Jurkat, Clone E6-1 (cell line): Measurements from ENCODE around the gene ZFAND2A. TPM values are rescaled to one million over a fixed set of nuclear protein-coding genes. Genes with fewer than 3 reads are reported as not detected.
A peak's percentile ranks its signal among the peaks of the same experiment; 100 is the strongest.
"Not testable (repeated sequence)": the region's sequence is repeated elsewhere in the genome, so short reads cannot be mapped to it uniquely, and the experiment has no call there.

Source experiments
- DNase-seq: peaks from one replicate; pipeline ENCODE4 v3.0.0-alpha.2; 2011; ENCODE audit warnings: low read depth, low spot score
- H3K4me3 ChIP-seq: 2 replicates; pipeline ENCODE4 v1.5.1; 2011; ENCODE audit warnings: mild to moderate bottlenecking, low read length, control low read depth, moderate library complexity
- polyA plus RNA-seq: library from polyadenylated mRNA; unstranded; fragments of >200 nt; gene quantifications from one replicate; pipeline ENCODE4 v1.2.1, GENCODE V29; 2012; ENCODE audit warnings: missing spikeins; ENCODE audit not compliant: insufficient read length, insufficient read depth

ZFAND2A gene, protein sequence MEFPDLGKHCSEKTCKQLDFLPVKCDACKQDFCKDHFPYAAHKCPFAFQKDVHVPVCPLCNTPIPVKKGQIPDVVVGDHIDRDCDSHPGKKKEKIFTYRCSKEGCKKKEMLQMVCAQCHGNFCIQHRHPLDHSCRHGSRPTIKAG
- polyA plus RNA-seq, result 47.6 TPM

DNA sequence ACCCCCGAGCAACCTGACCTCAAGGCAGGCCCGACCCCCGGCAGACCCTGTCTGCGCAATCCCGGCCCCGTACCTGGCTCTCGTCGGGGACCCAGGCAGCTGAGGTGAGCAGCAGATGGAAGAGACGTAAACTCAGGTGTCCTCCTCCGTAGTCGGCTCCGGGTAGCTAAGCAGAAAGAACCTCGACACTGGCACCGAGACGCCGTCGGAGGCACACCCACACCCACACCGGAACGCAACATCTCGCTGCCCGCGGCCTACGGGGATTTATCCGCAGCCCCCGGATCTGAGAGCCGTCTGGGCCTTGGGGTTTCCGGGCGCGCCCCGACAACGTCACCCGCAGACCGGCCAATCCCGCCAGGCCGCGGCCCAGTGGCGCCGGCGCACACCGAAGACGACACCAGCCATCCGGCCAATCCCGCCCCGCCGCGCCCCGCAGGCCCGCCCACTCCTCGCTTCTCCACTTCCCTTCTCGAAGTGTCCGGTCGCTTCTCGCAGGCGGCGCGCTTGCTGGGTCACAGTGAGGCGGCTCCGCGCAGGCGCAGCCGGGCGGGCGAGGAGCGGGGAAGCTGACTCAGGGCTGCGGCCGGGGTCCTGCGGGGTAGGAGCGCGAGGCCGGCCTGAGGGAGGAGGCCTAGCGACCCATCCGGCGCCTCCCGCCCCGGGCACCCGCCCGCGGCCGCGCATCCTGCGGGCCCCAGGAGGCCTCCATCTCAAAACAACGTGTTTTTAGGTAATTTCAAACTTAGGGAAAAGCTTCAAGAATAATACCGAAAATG, at the start of gene ZFAND2A:
Gene ZFAND2A, minus strand, starts transcription at position 306 of the 779 bp plus-strand sequence. CDS start 1,984 bp downstream, outside the sequence.
- peak within 1 kb of the TSS; percentile 98 for H3K4me3 ChIP-seq
- peak; percentile 90 for DNase-seq

DNA sequence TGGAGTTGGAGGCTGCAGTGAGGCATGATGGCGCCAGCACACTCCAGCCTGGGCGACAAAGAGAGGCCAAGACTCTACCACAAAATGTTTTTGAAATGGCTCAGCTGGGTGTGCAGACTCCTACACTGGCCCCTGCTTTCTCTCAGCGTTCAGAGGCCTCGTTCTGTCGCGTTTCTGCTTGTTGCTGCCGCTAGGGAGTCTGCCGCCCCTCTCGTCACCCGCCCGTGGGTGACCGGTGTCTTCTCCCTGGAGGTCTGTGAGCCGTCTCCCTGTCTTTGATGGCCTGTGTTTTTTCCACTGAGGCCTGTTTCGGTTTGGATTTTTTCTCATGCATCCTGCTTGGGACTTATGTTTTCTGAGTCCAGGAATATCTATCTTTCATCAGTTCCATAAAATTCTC, 49.1 kb upstream of the ZFAND2A start:
- H3K4me3 ChIP-seq, result no peak overlapping the region
- no peak for DNase-seq

DNA sequence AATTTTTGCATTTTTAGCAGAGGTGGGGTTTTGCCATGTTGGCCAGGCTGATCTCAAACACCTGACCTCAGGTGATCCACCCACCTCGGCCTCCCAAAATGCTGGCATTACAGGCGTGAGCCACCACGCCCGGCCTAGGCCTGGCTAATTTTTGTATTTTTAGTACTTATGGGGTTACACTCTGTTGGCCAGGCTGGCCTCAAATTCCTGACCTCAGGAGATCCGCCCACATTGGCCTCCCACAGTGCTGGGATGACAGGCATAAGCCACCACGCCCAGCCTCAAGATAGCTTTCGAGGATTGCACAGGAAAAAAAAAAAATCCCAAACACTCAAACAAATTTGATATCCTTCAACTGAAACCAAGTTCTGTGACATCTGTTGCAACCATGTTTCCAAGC, 45.7 kb upstream of the ZFAND2A start:
- H3K4me3 ChIP-seq, result not testable (repeated sequence)

DNA sequence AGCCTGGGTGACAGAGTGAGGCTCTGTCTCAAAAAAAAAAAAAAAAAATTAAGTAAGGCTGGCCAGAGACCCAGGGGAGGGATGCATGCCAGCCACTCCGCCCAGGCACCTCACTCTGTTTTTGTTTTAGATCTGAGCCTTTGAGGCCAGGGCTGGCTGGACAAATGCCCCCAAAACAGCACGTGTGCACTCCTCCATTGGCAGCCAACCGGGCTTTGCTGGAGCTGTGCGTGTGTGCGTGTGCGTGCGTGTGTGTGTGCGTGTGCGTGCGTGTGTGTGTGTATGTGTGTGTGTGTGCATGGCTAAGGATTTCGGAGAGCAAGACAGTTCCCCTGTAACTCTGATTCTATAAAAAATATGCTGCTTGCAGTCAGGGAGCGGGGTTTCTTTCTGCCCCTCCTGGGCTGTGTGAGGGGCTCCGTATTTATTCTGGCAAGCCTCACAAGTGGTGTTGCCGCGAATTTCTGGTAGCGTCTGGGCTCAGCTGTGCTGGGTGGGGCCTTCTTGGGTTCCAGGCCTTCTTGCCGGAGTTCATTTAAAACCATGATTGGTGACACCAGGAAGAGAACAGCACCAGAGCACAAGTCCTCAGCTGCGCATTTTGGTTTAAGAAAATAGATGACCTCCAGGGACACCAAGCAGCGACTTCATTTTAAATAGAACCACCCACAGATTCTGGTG, 44.6 kb upstream of the ZFAND2A start:
- no peak overlapping the region for H3K4me3 ChIP-seq
- no peak for DNase-seq

More for the DNA sequence above, 45.7 kb upstream of the ZFAND2A start:
- not testable (repeated sequence) for DNase-seq

DNA sequence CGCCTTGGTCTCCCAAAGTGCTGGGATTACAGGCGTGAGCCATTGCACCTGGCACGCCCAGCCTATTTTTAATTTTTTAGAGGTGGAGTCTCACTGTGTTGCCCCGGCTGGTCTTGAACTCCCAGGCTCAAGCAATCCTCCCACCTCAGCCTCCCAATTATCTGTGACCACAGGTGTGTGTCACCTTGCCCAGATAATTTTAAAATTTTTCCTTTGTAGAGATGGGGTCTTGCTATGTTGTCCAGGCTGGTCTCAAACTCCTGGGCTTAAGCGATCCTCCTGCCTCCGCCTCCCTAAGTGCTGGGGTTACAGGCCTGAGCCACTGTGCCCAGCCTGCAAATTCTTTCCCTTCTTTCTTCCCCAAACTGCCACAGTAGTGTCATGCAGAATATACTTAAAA, 42.9 kb upstream of the ZFAND2A start:
- DNase-seq, H3K4me3 ChIP-seq: not testable (repeated sequence)

DNA sequence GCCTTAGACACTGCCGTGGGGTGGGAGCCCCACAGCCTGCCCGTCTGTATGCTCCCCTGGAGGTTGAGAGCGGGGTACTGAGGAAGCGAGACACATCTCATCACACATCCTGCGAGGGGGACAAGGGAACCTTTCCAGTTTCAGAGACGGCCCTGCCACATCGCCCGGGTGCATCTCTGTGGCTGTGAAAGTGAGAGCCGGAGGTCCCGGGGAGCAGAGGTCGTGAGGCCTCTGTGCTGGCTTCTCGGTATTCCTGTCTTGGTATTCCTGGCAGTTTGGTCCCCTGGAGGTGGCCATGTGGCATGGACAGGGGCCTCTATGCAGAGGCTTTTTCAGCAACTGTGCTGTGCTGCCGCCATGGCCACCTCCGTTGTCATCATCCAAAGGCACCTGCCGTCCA, 41.9 kb upstream of the ZFAND2A start:
- no peak overlapping the region for H3K4me3 ChIP-seq
- DNase-seq, result no peak

DNA sequence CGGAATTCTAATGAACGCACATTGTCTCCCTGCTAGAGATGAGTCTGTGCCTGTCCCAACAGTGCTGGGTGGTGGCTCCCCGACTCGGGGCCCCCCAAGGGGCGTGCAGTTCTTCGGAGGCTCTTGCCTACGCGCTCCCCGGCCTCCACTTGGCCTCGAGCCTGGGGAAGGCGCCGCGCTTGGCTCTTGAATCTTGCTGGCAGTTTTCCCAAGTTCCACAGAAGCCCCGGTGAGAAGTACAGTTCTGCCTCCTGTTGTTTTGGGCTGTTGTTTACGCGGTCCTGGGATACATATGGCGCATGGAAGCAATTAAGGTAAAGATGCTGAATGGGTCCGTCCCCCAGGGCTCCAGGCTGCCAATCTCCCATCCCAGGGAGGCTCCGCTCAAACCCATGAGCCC, 40.0 kb upstream of the ZFAND2A start:
- no peak overlapping the region for H3K4me3 ChIP-seq
- DNase-seq, result no peak

DNA sequence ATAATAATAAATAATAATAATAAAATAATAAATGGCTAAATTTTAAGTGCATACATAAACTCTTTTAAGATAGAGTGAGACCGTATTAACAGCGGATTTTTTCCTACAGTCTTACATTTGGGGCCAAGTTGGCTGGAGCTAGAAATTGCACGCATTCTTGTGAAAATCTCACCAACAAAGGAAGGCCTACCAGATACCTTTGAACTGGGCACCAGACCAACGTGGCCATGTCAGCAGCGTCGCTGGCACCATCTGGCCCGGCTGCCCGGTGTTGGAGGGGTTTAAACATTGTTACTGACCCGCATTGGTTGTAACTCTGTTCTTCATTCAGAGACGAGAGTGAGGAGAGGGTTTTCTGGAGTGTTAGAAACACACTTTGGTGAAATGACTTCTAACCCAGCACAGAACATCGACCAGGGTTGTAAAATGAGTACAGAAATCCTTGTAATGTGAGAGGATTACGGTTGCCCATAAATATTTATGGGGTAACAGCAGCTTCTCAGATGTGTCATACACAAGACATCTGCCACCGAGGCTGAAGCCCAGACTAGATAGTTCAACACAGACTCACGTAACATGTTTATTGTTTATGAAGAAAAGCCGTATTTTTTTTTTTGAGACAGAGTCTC, 38.1 kb upstream of the ZFAND2A start:
- no peak overlapping the region for H3K4me3 ChIP-seq
- no peak for DNase-seq

DNA sequence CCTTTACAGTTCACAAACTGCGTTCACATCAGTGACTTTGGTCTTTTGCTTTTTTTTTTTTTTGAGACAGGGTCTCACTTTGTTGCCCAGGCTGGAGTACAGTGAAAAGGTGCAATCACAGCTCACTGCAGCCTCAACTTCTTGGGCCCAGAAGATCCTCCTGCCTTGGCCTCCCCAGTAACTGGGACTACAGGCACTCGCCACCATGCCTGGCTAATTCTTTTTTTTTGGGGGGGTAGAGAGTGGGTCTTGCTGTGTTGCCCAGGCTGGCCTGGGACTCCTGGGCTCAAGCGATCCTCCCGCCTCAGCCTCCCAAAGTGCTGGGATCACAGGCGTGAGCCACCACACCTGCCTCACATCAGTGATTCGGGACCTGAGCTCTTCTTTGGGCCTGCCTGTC, 37.0 kb upstream of the ZFAND2A start:
- H3K4me3 ChIP-seq, result no peak overlapping the region
- DNase-seq, result no peak

DNA sequence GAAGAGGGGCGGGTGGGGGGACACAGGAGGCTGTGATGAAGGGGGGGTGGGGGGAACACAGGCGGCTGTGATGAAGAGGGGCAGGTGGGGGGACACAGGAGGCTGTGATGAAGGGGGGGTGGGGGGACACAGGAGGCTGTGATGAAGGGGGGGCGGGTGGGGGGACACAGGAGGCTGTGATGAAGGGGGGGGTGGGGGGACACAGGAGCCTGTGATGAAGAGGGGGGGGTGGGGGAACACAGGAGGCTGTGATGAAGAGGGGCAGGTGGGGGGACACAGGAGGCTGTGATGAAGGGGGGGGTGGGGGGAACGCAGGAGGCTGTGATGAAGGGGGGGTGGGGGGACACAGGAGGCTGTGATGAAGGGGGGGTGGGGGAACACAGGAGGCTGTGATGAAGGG, 36.4 kb upstream of the ZFAND2A start:
- H3K4me3 ChIP-seq, DNase-seq: not testable (repeated sequence)

DNA sequence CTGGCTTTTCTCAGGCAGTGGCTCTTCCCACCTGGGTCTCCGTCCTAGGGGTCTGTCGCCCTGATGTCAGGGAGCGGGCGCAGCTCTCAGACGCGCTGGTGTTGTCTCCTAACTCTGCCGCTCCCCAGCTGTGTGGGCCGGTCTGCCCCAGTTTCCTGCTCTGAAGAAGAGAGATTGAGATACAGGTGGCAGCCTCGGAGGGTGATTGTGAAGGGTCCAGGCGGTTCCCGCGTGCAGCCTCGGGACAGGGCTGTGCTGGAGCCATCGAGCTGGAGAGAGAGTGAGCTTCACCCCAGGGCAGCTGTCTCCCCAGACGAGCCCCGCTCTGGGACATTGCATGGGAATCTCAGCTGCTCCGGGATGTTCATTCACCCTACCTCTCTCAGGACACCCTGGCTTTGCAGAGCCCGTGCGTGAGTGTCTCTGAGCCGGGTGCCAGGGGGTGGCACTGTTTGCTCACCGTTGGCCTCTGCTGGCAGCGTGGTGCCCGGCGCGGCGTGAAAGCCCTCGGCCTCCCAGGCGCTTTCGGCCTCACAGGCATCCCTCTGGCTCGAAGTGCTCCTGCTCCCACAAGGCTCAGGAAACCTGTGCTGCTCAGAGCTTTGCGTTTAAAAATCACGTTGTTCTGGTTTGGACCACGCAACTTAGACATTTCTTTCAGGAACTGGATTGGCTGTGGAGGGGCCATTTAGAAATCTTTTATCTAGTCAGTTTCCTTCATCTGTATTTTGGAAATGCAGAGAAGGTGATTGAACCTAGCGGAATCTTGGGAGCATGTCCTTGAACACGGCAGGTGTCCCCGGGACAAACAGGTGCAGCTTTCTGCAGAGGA, 33.8 kb upstream of the ZFAND2A start:
- H3K4me3 ChIP-seq, result no peak overlapping the region
- DNase-seq, result no peak

DNA sequence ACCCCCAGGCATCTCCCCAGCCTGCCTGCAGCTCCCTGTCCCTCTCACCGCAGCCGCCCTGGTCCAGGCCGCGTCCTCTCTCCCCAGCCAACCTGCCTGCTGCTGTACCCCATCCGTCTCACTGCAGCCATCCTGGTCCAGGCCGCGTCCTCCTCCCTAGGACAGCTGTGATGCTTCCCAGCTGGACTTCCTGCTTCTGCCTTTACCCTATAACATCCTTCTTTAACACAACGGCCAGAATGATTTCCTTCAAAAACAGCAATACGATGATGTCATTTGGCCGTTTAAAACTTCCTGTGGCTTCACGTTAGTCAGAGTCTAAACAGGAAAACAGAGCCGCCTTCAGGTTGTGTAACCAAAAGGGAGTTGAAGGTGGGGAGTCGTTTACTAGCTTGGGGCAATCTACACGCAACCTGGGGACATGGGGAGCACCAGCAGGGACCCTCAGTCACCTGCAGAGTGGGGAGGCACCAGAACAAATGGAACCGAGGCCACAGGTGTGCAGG, 32.2 kb upstream of the ZFAND2A start:
- peak overlapping the region; percentile 28 for H3K4me3 ChIP-seq
- DNase-seq, result peak; percentile 82

DNA sequence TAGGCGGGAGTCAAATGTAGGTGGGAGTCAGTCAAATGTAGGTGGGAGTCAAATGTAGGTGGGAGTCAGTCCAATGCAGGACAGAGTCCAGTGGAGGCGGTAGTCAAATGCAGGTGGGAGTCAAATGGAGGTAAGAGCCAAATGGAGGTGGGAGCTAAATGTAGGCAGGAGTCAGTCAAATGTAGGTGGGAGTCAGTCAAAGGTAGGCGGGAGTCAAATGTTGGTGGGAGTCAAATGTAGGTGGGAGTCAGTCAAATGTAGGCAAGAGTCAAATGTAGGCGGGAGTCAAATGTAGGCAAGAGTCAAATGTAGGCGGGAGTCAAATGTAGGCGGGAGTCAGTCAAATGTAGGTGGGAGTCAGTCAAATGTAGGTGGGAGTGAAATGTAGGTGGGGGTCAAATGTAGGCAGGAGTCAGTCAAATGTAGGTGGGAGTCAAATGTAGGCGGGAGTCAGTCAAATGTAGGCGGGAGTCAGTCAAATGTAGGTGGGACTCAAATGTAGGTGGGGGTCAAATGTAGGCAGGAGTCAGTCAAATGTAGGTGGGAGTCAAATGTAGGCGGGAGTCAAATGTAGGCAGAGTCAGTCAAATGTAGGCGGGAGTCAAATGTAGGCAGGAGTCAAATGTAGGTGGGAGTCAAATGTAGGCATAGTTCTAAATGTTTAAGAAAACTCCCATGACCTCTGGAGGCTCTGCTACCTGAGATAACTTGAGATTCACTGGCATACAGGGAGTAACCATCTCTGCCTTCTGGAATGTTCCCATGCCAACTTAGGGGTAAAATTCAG, 30.2 kb upstream of the ZFAND2A start:
- H3K4me3 ChIP-seq, result no peak overlapping the region
- no peak for DNase-seq

DNA sequence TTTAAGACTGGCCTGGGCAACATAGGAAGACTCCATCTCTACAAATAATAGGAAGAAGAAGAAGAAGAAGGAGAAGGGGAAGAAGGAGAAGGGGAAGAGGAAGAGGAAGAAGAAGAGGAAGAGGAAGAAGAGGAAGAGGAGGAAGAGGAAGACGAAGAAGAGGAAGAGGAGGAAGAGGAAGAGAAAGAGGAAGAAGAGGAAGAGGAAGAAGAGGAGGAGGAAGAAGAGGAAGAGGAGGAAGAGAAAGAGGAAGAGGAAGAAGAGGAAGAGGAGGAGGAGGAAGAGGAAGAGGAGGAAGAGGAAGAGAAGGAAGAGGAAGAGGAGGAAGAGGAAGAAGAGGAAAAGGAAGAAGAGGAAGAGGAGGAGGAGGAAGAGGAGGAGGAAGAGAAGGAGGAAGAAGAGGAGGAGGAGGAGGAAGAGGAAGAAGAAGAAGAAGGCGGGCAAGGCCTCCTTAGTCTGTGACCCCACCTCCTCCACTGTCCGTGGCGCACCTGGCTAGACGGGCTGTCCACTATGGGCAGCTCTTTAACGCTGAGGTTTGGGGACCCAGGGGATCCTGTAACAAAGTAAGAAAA, 28.8 kb upstream of the ZFAND2A start:
- DNase-seq, result no peak
- H3K4me3 ChIP-seq, result no peak overlapping the region

DNA sequence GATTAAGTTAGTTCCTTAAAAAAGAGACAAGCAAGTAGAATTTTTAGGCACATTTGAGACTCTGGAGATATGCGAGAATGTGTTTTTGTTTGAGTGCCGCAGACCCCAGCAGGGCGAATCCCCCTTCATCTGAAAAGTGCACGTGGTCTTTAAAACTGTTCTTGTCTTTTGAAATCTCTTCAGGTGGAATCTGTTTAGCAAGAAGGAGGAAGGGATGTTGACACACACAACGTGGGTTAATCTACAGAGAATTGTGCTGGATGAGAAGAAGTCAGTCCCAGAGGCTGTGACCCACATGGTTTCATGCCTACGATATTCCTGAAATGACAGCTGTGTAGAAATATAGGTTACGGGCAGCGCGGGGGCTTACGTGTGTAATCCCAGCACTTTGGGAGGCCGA, 27.1 kb upstream of the ZFAND2A start:
- no peak for DNase-seq
- no peak overlapping the region for H3K4me3 ChIP-seq

DNA sequence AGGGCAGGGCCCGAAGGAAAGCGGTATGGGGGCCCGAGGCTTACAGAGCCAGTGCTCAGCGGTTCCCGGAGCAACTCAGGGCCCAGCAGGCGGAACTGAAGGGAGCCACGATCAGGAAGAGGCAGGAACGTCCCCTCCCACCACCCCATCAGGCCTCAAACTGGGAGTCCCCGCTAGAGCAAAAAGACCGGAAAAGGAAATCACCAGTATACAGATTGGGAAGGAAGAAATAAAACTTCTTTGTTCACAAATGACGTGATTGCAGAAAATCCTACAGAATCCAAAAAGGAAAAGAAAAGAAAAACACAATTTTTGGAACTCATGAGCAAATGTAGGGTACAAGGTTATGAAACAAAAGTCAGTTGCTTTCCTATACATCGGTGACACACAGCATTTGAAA, 21.6 kb upstream of the ZFAND2A start:
- no peak for DNase-seq
- no peak overlapping the region for H3K4me3 ChIP-seq

DNA sequence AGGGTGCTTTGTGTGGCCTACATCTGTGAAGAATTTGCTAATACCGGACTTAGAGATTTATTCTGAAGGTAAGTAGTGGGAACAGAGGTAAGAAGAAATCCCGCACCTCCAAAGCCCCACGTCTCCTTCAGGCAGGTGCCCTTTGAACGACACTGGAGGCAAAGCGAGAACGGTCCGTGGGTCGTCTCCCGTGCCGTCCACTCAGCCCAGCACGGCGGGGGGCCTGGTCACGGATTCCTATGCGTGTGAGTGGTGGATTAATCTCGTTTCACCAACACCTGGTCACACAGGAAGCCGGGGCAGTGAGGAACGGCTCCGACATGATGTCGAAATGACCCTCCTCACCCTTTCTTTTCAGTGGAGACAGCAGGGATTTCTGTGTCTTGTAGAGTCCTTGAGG, 21.0 kb upstream of the ZFAND2A start:
- H3K4me3 ChIP-seq, result no peak overlapping the region
- no peak for DNase-seq

DNA sequence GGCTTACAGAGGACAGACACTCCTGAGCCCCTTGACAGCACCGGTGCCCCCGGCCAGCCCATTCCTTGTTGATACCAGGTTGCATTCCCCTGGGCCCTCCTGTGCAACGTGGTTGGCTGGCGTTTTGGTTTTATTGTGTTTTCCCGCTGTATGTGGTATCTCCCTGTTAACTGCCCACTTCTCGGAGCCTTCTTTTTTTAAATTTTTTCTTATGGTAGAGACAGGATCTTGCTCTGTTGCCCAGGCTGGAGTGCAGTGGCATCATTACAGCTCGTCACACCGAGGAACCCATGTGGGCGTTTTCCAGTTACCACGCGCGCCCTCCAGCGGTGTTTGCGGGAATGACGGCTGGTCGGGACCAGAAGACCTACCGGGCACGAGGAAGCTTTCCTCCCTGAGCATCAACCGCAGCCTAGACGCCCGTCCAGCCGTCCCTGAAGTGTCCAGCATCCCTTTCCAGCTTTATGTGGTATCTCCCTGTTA, 16.9 kb upstream of the ZFAND2A start:
- H3K4me3 ChIP-seq, result no peak overlapping the region
- DNase-seq, result peak; percentile 66
